GM10266 (cell line): ENCODE results near the gene FANCD2.
"Not testable (repeated sequence)": the region's sequence is repeated elsewhere in the genome, so short reads cannot be mapped to it uniquely, and the experiment has no call there.

Experiments
- DNase-seq: peaks from one replicate; pipeline ENCODE4 v3.0.0; 2012; ENCODE audit errors: extremely low spot score
- TF ChIP-seq, protein P1 (sequence below): IDR thresholded peaks from 2 replicates; pipeline ENCODE4 v1.5.1; 2012; ENCODE audit warnings: mild to moderate bottlenecking, low read depth; ENCODE audit not compliant: control insufficient read depth, insufficient read depth; ENCODE audit errors: missing control alignments

FANCD2 gene

DNA sequence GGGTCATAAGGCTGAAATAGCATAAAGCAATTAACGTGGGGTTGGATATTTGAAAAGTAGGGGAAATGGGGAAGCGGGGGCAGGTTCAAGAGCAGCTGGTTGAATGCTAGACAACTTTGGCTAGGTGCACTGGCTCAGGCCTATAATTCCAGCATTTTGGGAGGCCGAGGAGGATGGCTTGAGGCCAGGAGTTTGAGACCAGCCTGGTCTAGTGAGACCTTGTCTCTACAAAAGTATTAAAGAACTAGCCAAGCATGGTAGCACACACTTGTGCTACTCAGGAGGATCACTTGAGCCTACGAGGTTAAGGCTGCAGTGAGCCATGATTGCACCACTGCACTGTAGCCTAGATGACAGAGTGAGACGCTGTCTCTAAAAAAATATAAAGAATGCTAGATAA, 6.9 kb upstream of the FANCD2 start:
- no peak for DNase-seq
- TF ChIP-seq, protein P1, sequence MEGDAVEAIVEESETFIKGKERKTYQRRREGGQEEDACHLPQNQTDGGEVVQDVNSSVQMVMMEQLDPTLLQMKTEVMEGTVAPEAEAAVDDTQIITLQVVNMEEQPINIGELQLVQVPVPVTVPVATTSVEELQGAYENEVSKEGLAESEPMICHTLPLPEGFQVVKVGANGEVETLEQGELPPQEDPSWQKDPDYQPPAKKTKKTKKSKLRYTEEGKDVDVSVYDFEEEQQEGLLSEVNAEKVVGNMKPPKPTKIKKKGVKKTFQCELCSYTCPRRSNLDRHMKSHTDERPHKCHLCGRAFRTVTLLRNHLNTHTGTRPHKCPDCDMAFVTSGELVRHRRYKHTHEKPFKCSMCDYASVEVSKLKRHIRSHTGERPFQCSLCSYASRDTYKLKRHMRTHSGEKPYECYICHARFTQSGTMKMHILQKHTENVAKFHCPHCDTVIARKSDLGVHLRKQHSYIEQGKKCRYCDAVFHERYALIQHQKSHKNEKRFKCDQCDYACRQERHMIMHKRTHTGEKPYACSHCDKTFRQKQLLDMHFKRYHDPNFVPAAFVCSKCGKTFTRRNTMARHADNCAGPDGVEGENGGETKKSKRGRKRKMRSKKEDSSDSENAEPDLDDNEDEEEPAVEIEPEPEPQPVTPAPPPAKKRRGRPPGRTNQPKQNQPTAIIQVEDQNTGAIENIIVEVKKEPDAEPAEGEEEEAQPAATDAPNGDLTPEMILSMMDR = no peak

DNA sequence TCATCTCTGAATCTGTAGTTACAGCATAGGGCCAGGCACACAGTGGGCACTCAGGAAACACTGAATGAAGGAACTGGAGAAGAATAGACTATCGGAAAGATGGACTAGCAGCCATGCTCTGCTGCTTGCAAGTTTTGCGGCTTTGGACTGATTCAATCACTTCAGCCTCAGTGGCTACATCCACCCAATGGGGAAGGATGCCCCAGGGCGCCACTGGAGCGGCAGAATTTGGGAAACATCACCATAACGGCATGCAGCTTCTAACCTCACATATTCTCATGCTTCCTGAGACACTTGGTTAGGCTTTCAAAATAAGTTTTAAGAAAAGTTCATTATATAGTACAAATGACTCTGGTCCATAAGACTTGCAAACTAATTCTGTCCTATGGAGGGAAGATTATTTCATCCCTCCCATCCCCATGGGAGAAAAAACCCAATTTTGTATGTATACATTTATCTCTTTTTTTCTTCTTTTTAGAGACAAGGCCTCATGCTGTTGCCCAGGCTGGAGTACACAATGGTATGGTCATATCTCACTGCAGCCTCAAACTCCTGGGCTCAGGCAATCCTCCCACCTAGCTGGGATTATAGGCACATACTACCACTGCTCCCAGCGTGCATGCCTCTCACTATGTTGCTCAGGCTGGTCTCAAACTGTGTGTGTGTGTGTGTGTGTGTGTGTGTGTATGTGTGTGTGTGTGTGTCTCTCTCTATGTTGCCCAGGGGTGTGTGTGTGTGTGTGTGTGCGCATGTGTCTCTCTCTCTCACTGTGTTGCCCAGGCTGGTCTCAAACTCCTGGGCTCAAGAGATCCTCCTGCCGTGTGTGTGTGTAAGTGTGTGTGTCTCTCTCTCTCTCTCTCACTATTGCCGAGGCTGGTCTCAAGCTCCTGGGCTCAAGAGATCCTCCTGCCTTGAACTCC, 4.1 kb upstream of the FANCD2 start:
- no peak for DNase-seq
- TF ChIP-seq, protein P1 = no peak

DNA sequence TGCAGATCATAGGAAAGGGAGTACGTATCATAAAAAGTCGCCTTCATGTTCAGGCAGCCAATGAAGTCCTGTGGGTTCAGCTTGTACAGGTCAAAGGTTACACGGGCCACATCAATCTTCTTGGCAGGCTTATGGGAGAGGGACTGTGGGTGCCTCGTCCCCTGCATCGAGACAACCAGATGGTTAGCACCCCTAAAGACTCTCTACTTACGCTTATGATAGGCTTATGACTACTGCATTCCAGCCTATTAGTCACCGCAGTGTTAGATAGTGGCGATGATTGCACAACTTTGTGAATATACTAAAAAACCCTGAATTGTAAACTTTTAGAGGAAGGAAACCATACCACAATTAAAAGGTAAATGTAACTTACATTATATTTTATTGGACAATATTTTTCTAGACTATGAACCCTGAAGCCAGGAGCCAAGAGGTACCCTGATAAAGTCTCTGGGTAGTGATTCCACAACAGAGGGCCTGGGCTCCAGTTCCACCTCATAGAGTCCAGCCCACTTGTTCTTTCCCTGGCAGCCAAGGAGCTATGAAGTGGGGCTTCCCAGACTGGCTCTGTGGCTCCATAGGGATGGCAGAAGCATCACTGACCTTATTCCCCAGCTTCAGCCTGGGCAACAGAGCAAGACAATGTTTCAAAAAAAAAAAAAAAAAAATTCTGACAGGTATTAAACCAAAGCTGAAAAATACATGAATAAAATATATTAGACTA, 2.5 kb upstream of the FANCD2 start:
- DNase-seq = no peak

DNA sequence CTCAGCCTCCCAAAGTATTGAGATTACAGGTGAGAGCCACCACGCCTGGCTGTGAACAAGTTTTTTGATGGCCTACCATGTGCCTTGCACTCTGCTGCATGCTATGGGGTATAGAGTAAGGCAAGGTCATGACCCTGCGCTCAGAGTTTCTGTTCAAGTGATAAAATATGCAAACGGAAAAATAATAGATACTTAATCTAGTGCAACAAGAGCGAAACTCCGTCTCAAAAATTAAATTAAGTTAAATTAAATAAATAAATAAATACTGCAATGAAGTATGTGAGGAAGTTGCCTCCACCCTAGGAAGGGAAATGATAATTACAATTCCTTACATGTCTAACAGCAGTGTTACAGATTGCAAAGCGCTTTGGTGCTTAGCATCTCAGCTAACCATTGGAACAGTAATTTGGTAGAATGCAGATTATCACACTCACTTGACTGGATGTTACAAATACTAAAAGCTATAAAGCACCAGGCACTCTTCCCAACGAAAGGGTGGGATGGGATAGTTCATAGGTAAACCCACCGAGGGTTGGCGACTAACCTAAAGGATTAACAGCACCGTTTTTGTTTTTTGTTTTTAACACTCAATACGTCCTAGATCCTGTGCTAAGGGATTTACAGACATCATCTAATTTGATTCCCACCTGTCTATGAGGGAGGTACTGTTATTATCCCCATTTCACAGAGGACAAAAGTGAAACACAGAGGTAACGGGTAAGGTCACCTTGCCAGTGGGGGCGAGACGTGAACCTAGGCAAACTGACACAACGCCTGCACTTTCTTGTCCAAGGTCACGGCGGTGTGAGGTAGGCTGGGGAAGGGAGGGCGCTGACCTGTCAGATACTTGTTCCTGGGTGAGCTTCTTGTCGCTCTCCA, 793 bp upstream of the FANCD2 start:
- TF ChIP-seq, protein P1 = no peak
- DNase-seq = no peak

More for the DNA sequence above, 2.5 kb upstream of the FANCD2 start:
- TF ChIP-seq, protein P1 = no peak

DNA sequence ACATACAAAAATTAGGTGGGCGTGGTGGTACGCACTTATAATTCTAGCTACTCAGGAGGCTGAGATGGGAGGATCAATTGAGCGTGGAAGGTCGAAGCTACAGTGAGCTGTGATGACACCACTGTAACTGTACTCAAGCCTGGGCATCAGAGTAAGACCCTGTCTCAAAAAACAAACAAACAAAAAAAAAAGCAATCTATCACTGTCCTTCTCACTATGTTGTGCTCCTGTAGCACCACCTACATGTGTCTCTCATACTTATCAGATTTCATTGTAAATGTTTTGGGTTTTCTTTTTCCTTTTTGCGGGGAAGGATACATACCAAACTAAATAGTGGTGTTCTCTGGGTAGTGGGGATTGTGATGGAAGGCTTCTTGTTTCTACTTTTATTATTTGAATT, 14.8 kb downstream of the FANCD2 start:
- DNase-seq = no peak
- TF ChIP-seq, protein P1 = no peak

DNA sequence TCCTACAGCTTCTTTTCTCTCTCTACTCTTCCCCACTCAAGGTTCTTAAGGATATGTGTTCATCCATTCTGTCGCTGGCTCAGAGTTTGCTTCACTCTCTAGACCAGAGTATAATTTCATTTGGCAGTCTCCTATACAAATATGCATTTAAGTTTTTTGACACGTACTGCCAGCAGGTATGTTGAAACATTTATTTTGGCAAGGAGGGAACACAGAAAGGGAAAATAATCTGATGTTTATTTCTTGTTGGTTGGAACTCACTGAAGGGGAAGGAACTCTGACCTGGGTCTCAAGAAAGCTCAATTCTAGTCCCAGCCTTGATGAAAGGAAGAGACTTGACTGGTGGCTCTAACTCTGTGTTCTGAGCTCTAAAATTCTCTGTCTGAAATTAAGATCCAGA, 21.6 kb downstream of the FANCD2 start:
- TF ChIP-seq, protein P1 = no peak
- DNase-seq = no peak

DNA sequence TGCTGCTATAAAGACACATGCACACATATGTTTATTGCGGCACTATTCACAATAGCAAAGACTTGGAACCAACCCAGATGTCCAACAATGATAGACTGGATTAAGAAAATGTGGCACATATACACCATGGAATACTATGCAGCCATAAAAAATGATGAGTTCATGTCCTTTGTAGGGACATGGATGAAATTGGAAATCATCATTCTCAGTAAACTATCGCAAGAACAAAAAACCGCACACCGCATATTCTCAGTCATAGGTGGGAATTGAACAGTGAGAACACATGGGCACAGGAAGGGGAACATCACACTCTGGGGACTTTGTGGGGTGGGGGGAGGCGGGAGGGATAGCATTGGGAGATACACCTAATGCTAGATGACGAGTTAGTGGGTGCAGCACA, 26.8 kb downstream of the FANCD2 start:
- not testable (repeated sequence) for DNase-seq
